HUES6 (cell line): ENCODE data around the gene CEP131.

Source experiments
- H3K27ac ChIP-seq: 2 replicates; pipeline ENCODE4 v1.7.0; 2013; ENCODE audit warnings: low read depth, mild to moderate bottlenecking, low read length, inconsistent platforms
- H3K27me3 ChIP-seq: 2 replicates; pipeline ENCODE4 v1.6.1; 2013; ENCODE audit warnings: low read length; ENCODE audit not compliant: control insufficient read depth, insufficient read depth
- H3K36me3 ChIP-seq: 2 replicates; pipeline ENCODE4 v1.6.1; 2013; ENCODE audit warnings: low read length; ENCODE audit not compliant: control insufficient read depth, insufficient read depth
- H3K4me1 ChIP-seq: 2 replicates; pipeline ENCODE4 v1.6.1; 2013; ENCODE audit warnings: low read length; ENCODE audit not compliant: control insufficient read depth, insufficient read depth
- H3K4me3 ChIP-seq: 2 replicates; pipeline ENCODE4 v1.5.1; 2013; ENCODE audit warnings: low read depth, low read length
- H3K9ac ChIP-seq: one replicate; pipeline ENCODE4 v1.6.1; 2013; ENCODE audit warnings: mild to moderate bottlenecking, low read length
- H3K9me3 ChIP-seq: 2 replicates; pipeline ENCODE4 v1.6.1; 2013; ENCODE audit warnings: low read depth, low read length; ENCODE audit not compliant: control insufficient read depth, insufficient read depth

Gene CEP131

GRCh38 chr17:81222906-81223761, at the start of gene CEP131:
TSS of gene CEP131 (minus strand) at chr17:81222965. CDS start at chr17:81220056, 2,909 bp downstream.
- Histone ChIP-seq H3K27ac (peak within 1 kb of the TSS; percentile 31; the same call in 1 of the 2 replicates), H3K9ac (peak within 1 kb of the TSS; percentile 64), H3K27me3 (0 out of 2 replicates have a peak, but pooled peaks cover 7% of the 10 kb centered on the region)

GRCh38 chr17:81271226-81271625, 48.5 kb upstream of the CEP131 start:
- H3K36me3 ChIP-seq: peaks cover 64% of the 10 kb centered on the region

More at GRCh38 chr17:81222906-81223761, at the start of gene CEP131:
- Histone ChIP-seq H3K36me3 (peaks cover 6% of the 10 kb centered on the region), H3K9me3 (peaks cover 3% of the 10 kb centered on the region; the same call in 1 of the 2 replicates), H3K4me1 (peaks cover 15% of the 10 kb centered on the region), H3K4me3 (peak within 1 kb of the TSS; percentile 91)

GRCh38 chr17:81270279-81270678, 47.5 kb upstream of the CEP131 start:
- Histone ChIP-seq H3K27ac (no peak overlapping the region), H3K4me1 (no peaks in the 10 kb centered on the region), H3K36me3 (peaks cover 64% of the 10 kb centered on the region)

More at GRCh38 chr17:81271226-81271625, 48.5 kb upstream of the CEP131 start:
- no peak overlapping the region for H3K27ac ChIP-seq
- no peak overlapping the region for H3K9ac ChIP-seq
- H3K9me3 ChIP-seq: no peaks in the 10 kb centered on the region
- H3K4me3 ChIP-seq: no peak overlapping the region
- no peaks in the 10 kb centered on the region for H3K4me1 ChIP-seq
- no peaks in the 10 kb centered on the region for H3K27me3 ChIP-seq

GRCh38 chr17:81267390-81268067, 44.8 kb upstream of the CEP131 start:
- Histone ChIP-seq H3K27ac (no peak overlapping the region), H3K4me3 (no peak overlapping the region), H3K9ac (no peak overlapping the region), H3K9me3 (no peaks in the 10 kb centered on the region), H3K27me3 (no peaks in the 10 kb centered on the region), H3K36me3 (peaks cover 53% of the 10 kb centered on the region), H3K4me1 (no peaks in the 10 kb centered on the region)

More at GRCh38 chr17:81270279-81270678, 47.5 kb upstream of the CEP131 start:
- Histone ChIP-seq H3K4me3 (no peak overlapping the region), H3K9ac (no peak overlapping the region), H3K9me3 (no peaks in the 10 kb centered on the region), H3K27me3 (no peaks in the 10 kb centered on the region)

GRCh38 chr17:81265576-81265975, 42.8 kb upstream of the CEP131 start:
- Histone ChIP-seq H3K36me3 (peaks cover 56% of the 10 kb centered on the region), H3K4me3 (no peak overlapping the region), H3K4me1 (no peaks in the 10 kb centered on the region), H3K27ac (no peak overlapping the region), H3K9me3 (no peaks in the 10 kb centered on the region), H3K27me3 (no peaks in the 10 kb centered on the region), H3K9ac (no peak overlapping the region)

GRCh38 chr17:81264640-81265039, 41.9 kb upstream of the CEP131 start:
- Histone ChIP-seq H3K36me3 (peaks cover 58% of the 10 kb centered on the region), H3K4me3 (no peak overlapping the region), H3K9me3 (no peaks in the 10 kb centered on the region), H3K27me3 (no peaks in the 10 kb centered on the region), H3K9ac (no peak overlapping the region), H3K27ac (no peak overlapping the region), H3K4me1 (no peaks in the 10 kb centered on the region)

GRCh38 chr17:81263371-81264181, 40.8 kb upstream of the CEP131 start:
- Histone ChIP-seq H3K9me3 (no peaks in the 10 kb centered on the region), H3K4me3 (no peak overlapping the region), H3K27me3 (no peaks in the 10 kb centered on the region), H3K4me1 (no peaks in the 10 kb centered on the region), H3K27ac (no peak overlapping the region), H3K36me3 (peaks cover 63% of the 10 kb centered on the region), H3K9ac (no peak overlapping the region)

DNA sequence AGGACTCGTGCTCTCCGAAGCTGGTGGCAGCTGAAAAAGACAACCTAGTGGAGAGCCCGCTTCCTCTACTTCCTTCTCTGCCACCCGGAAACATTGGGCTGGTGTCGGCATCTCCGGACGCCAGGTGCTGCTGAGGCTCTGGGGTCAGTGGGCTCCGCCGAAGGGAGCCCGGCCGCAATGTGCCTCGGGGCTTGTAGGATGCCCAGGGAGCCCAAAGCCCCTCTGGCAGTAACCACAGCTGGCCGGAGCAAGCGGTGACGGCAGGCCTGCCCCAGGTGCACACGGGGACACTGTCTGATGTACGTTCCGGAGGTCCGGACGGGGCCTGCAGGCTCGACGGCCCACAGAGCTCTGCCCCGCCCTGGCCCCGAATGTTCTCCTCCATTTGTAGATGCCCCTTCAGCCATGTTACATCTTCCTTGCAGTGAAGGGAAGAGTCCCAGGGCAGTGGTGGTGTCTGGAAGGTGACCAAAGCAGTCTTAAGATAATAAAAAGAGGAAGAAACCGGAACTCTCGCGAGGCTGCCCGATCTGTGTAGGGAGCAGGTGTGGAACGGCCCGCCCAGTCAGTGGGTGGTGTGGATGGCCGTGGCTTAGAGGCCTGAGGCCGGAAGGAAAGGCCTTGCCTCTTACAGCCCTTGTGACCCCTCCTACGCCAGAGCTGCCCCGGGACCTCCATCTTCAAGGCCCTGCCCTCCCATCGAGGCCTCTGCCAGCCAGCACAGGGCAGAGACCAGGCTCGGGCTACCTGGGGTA, 39.0 kb upstream of the CEP131 start:
- H3K27me3 ChIP-seq: no peaks in the 10 kb centered on the region
- H3K9me3 ChIP-seq: no peaks in the 10 kb centered on the region
- peaks cover 65% of the 10 kb centered on the region for H3K36me3 ChIP-seq
- no peaks in the 10 kb centered on the region for H3K4me1 ChIP-seq
- no peak overlapping the region for H3K4me3 ChIP-seq
- no peak overlapping the region for H3K9ac ChIP-seq
- H3K27ac ChIP-seq: no peak overlapping the region

DNA sequence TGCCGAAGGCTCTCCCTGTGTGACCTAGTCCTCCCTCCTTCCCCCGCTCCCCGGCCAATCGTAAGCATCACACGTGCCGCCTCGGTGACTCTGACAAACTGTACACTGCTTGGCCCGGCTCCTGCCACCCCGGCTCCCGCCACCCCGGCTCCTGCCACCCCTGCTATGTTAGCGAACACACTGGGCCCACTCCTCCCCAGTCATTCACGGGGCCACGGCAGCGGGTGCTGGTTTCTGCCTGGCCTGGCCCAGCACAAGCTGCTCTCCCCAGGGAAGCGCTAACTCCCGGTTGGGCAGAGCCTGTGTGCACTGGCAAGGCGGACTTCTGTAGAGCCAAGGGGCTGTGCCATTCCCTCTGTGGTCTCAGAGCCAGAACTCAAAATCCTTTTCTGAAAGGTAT, 38.3 kb upstream of the CEP131 start:
- Histone ChIP-seq H3K36me3 (peaks cover 65% of the 10 kb centered on the region), H3K9me3 (no peaks in the 10 kb centered on the region), H3K4me3 (no peak overlapping the region), H3K27ac (no peak overlapping the region), H3K9ac (no peak overlapping the region), H3K4me1 (no peaks in the 10 kb centered on the region), H3K27me3 (no peaks in the 10 kb centered on the region)

DNA sequence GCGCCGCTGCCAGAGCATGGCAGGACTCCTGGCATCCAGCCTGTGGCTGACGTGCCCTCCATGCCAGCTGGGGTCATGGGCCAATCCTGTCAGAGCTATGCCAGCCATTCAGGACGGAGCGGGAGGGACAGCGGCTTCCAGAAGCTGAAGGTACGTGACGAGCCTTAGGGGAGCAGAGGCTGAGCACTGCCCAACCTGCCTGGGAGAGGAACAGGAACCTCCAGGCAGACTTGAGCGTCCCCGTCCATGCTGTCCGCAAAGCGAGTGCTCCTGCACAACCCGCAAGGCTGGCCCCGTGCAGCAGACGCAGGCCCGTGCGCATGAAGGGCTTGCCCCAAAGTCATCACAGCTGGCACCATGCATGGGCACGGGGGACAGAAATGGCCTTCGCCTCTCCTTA, 37.9 kb upstream of the CEP131 start:
- Histone ChIP-seq H3K4me1 (no peaks in the 10 kb centered on the region), H3K36me3 (peaks cover 61% of the 10 kb centered on the region), H3K27ac (no peak overlapping the region), H3K27me3 (no peaks in the 10 kb centered on the region), H3K9me3 (no peaks in the 10 kb centered on the region), H3K4me3 (no peak overlapping the region), H3K9ac (no peak overlapping the region)
